ENCODE data around the gene MEI1.
A peak's percentile ranks its signal among the peaks of the same experiment; 100 is the strongest.
"Not testable (repeated sequence)": the region's sequence is repeated elsewhere in the genome, so short reads cannot be mapped to it uniquely, and the experiment has no call there.

MEI1 gene

GRCh38 chr22:41682033-41682807, 17.1 kb upstream of the MEI1 start:
- DNase-seq (ENCODE audit: low read depth): peak; percentile 76

GRCh38 chr22:41683052-41683451, 16.3 kb upstream of the MEI1 start:
- DNase-seq (ENCODE audit: low read depth): no peak

DNA sequence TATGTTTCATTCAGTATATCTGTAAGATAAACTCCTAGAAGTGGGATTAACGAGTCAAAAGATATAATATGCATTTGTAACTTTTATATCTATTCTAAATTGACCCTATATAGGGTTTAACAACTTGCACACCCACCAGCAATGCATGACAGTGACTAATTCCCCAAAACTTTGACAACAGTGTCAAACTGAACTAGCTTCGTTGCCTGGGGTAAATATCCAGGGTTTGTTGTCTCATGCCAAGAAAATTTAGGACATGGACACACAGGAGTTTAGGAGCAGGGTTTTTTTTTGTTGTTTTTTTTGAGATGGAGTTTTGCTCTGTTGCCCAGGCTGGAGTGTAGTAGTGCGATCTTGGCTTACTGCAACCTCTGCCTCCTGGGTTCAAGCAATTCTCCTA, 15.7 kb upstream of the MEI1 start:
- no peak for DNase-seq (ENCODE audit: low read depth)

- DNase-seq (ENCODE audit: low read depth): no peak
Observed at GRCh38 chr22:41684194-41684593, 15.1 kb upstream of the MEI1 start.

DNA sequence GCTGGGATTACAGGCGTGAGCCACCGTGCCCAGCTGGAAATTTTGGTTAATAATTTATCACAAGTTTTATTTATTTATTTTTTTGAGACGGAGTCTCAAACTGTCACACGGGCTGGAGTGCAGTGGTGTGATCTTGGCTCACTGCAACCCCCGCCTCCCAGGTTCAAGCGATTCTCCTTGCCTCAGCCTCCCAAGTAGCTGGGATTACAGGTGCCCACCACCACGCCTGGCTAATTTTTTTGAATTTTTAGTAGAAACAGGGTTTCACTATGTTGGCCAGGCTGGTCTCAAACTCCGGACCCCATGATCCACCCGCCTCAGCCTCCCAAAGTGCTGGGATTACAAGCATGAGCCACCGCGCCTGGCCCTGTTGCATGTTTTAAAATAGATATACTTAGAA, 12.4 kb upstream of the MEI1 start:
- DNase-seq (ENCODE audit: low read depth): not testable (repeated sequence)

GRCh38 chr22:41687901-41688364, 11.4 kb upstream of the MEI1 start:
- DNase-seq (ENCODE audit: low read depth): no peak

DNA sequence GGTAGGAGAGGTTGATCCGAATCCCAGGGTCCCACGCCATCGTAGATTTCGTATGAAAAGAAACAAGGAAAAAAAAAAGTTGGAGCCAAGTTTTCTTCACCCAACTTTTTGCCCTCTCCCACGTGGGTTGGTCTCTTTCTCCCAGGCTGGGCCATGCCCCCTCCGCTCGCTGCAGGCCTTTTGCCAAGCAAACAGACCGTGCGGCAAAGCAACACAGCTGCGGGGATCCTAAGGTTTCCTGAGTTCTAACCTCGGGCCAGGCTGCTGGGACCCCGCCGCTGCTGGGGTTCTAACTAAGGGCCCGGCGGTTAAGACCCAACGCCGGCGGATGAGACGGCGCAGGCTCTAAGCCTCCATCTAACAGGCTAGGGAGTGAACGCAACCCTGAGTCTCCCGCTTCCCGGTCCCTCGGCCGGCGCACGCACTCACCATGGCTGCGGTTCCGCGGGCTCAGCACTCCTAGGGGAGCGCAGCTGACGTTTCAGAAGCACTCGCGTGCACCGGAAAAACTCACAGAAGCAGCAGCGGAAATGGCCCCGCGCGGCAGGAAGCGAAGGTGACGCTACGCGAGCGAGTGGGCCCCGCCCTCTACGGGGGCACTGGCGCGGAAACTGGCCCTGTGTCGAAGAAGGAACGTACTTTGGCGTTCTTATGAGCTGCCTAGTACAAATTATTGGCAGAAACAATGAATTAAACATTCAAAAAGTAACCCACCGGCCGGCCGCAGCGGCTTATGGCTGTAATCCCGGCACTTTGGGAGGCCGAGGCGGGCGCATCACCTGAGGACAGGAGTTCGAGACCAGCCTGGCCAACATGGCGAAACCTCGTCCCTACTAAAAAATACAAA, 10.7 kb upstream of the MEI1 start, which contains the start of gene SNU13:
Gene SNU13, minus strand, starts transcription at position 503 of the 847 bp plus-strand sequence. Its CDS starts 71 bp downstream, at position 432.
- peak; percentile 88 for DNase-seq (ENCODE audit: low read depth)

DNA sequence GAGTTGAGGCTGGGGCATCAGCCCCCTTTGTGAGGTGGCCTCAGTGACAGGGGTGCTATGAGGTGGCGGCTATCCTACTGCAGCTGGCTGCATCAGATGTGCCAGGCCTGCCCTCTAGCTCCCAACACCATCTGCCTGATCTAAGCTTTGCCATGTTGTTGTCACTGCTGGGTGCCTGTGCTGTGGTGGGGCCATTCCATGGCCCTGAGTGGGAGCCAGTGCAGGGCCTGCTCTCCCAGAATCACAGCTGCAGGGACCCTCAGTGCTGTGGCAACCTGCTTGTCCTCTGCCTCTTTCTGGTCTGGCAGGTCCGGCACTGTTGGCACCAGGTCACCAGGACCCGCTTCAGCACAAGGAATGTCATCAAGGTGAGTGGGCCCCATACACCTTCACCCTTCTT, 8.8 kb upstream of the MEI1 start:
- no peak for DNase-seq (ENCODE audit: low read depth)

GRCh38 chr22:41695211-41695610, 4.1 kb upstream of the MEI1 start:
- DNase-seq (ENCODE audit: low read depth): no peak

DNA sequence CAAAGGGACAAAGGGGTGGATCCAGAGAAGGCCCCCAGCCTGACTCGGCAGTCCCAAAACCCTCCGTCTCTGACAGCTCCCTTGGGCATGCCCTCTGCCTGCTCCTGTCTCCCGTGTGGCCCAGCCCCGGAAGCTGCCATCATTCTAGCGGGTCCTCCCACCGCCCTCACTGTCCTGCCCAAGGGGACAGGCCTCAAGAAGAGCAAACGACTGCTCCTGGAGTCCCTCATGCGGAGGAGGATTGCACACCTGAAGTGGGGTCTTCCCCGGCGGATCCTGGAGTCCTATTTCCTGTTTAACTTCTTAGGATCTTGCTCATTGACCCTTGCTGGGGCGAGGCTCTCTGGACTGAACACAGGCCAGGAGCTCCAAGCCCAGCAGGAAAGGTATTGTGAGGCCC, 2.6 kb upstream of the MEI1 start:
- no peak for DNase-seq (ENCODE audit: low read depth)

DNA sequence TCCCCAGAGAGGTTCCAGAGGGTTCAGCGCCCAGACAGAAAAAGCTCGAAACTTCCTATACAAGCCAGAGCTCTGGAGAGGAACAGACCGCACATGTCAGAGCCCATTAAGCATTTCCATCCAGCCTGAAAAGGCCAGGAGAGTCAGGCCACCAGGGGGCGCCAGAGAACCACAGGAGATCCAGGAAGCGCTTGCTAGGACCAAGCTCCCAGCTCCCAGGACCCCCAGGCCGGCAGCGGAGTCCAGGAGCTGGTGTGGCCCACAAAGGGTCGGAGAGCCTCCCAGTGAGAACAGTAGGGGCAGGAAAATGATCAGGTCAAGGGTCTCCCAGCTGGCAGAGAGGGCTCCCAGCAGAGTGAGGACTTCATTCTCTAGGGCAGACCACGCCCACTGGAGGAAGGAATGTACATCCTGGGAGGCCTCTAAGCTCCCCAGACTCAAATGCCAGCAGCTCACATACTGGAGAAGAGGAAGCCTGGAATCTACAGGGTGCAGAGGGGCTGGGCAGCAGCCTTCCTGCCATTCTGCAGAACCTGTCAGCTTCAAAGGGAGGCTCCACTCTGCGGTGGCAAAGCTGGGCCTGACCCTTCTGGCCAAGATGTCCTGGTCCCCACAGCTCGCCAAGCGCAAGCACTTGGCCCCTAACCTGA, 2.1 kb upstream of the MEI1 start:
- peak; percentile 85 for DNase-seq (ENCODE audit: low read depth)

DNA sequence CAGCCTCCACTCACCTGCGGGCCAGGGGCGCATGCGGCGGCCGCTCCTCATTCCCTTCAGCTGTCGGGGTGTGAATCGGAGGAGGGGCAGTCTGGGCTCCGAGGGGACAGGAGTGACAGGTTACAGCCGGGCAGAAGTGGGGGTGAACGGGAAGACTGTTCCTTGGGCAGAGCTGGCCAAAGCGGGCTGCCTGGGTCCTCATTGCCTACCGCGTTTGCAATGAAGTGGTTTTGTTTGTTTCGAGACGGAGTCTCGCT, 733 bp downstream of the MEI1 start:
- no peak for DNase-seq (ENCODE audit: low read depth)

DNA sequence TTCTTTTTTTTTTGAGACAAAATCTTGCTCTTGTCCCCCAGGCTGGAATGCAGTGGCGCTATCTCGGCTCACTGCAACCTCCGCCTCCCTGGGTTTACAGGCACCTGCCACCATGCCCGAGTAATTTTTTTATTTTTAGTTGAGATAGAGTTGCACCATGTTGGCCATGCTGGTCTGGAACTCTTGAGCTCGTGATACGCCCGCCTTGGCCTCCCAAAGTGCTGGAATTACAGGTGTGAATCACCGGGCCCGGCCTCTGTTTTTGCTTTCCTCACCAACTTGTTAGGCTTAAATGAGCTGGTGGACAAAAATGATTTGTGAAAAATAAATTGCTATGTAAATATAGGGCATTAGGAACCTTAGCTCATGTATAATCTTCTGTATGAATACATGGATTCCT, 3.5 kb downstream of the MEI1 start:
- no peak for DNase-seq (ENCODE audit: low read depth)

GRCh38 chr22:41709341-41709740, 10.0 kb downstream of the MEI1 start:
- no peak for DNase-seq (ENCODE audit: low read depth)

DNA sequence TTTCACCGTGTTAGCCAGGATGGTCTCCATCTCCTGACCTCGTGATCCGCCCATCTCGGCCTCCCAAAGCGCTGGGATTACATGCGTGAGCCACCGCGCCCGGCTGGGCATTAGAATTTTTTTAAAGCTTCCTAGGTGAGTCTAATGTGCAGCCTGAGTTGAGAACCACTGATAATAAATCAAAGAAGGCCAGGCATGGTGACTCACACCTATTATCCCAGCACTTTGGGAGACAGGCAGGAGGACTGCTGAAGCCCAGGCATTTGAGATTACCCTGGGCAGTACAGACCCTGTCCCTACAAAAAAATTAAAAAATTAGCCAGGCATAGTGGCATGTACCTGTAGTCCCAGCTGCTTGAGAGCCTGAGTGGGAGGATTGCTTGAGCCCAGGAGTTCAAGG, 13.7 kb downstream of the MEI1 start:
- DNase-seq (ENCODE audit: low read depth): no peak

DNA sequence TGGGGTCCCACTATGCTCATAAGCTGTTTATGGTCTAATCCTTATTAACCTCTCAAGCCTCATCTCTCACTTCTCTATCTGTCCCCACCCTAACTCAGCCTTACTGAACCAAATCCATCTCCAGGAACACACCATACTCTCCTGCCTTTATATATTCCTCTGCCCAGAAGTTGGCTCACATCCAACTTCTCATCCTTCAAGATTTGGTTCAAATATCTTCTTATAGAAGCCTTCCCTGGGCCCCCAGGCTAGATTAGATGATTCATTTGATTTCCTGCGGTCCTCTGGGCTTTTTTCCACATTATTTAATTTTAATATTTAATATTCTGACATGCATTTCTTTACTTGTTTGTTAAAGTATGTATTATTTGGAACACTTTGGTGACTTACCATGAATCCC, 23.2 kb downstream of the MEI1 start:
- no peak for DNase-seq (ENCODE audit: low read depth)

GRCh38 chr22:41725510-41726110, 26.3 kb downstream of the MEI1 start:
- no peak for DNase-seq (ENCODE audit: low read depth)

DNA sequence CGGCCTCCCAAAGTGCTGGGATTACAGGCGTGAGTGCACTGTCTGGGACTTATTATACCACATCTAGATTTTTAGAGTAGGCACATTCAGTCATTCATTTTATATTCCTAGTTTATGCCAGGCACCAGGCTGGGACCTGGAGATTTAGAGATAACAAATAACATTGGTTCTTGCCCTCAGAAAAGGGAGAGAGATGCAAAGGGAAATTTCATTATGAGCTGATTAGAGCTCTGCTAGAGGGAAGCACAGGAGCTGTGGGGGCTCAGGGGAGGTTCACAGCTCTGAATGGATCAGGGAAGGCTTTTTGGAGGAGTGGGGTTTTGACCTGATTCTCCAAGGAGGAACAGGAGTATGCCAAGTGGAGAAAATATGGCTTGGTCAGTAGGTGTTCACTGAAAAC, 32.3 kb downstream of the MEI1 start:
- no peak for DNase-seq (ENCODE audit: low read depth)

- DNase-seq (ENCODE audit: low read depth): no peak
Observed at GRCh38 chr22:41732096-41732772, 32.9 kb downstream of the MEI1 start.

DNA sequence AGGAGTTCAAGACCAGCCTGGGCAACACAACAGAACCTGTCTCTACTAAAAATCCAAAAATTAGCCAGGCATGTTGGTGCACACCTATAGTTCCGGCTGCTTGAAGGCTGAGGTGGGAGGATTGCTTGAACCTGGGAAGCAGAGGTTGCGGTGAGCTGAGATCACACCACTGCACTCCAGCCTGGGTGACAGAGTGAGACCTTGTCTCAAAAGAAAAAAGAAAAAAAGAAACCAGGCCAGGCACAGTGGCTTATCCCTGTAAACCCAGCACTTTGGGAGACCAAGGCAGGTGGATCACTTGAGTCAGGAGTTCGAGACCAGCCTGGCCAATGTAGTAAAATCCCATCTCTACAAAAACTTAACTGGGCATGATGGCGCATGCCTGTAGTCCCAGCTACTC, 33.9 kb downstream of the MEI1 start:
- DNase-seq (ENCODE audit: low read depth): not testable (repeated sequence)

- DNase-seq (ENCODE audit: low read depth): no peak
Observed at GRCh38 chr22:41739576-41739975, 40.3 kb downstream of the MEI1 start.

- DNase-seq (ENCODE audit: low read depth): no peak
Observed at GRCh38 chr22:41742918-41743317, 43.6 kb downstream of the MEI1 start.
